ENCODE data around the gene IFRD1. TPM values are rescaled to one million over a fixed set of nuclear protein-coding genes. Genes with fewer than 3 reads are reported as not detected.

The IFRD1 gene
- total and polyA plus RNA-seq, 2 donors (not counting 3 experiments of a cell fraction or from before 2014, with no cell fraction given), result 16.8 to 43.3 TPM

GRCh38 chr7:112512451-112513210, 62.4 kb downstream of the IFRD1 start:
- Histone ChIP-seq H3K4me3 (replicated peaks in 1 of 3; ENCODE audit: insufficient read depth in 1 of 3, low read depth in 1 of 3, low read length in 3 of 3) (no peak overlapping the region), H3K9ac (replicated peaks; ENCODE audit: extremely low read depth, insufficient read depth, low read length) (no peak overlapping the region), H3K4me2 (ENCODE audit: insufficient read depth, low read length) (no peak overlapping the region), H4K20me1 (replicated peaks; ENCODE audit: control insufficient read depth, extremely low read depth, insufficient read depth, low read length) (no peaks in the 10 kb centered on the region), H3K4me1 (ENCODE audit: control insufficient read depth, extremely low read depth, insufficient read depth, low read length) (no peaks in the 10 kb centered on the region), H2AFZ (ENCODE audit: low read depth, low read length) (no peak overlapping the region), H3K36me3 (ENCODE audit: control insufficient read depth in 2 of 2, extremely low read depth in 1 of 2, insufficient read depth in 2 of 2, low read length in 2 of 2) (no peaks in the 10 kb centered on the region), H3K9me3 (replicated peaks; ENCODE audit: control insufficient read depth, insufficient read depth, low read length) (no peaks in the 10 kb centered on the region), H3K27me3 (ENCODE audit: control insufficient read depth in 2 of 2, insufficient read depth in 2 of 2, low read length in 2 of 2) (peaks cover 9 to 23% of the 10 kb centered on the region in 2 experiments), H3K79me2 (ENCODE audit: control insufficient read depth, insufficient read depth, low read length) (no peaks in the 10 kb centered on the region), H3K27ac (ENCODE audit: insufficient read depth, low read depth, low read length) (no peak overlapping the region), H3K9me1 (replicated peaks; ENCODE audit: control insufficient read depth, extremely low read depth, insufficient read depth, low read length) (no peaks in the 10 kb centered on the region)
- TF ChIP-seq POLR2A (IDR thresholded peaks at IDR 0.05; ENCODE audit: low read depth, low read length) (no peak), MAX (IDR thresholded peaks at IDR 0.05; ENCODE audit: insufficient read depth, insufficient read length) (no peak), CTCF (IDR thresholded peaks at IDR 0.05; ENCODE audit: extremely low read depth in 1 of 2, insufficient read depth in 1 of 2, low read depth in 1 of 2, low read length in 2 of 2) (no peak), POLR2AphosphoS5 (IDR thresholded peaks at IDR 0.05; ENCODE audit: insufficient read depth, low read depth, low read length) (no peak), GATA2 (IDR thresholded peaks at IDR 0.05; ENCODE audit: insufficient read depth, insufficient read length, low read depth, low read length) (no peak), EZH2 (IDR thresholded peaks at IDR 0.05; ENCODE audit: borderline replicate concordance, low read depth, low read length, severe bottlenecking) (no peak), FOS (IDR thresholded peaks at IDR 0.05; ENCODE audit: borderline replicate concordance, insufficient read depth, low read length) (no peak)
- no TSS peak for BruUV-seq (replicated peaks)
- CTCF ChIA-PET, result no interaction called here
- POLR2A ChIA-PET, result no interaction called here
- intact Hi-C loops (cut with micrococcal nuclease) (no loop called here), dilution Hi-C loops (cut with MboI; ENCODE audit: extremely low pct_ligation_motif_present, low sequenced_read_pairs) (no loop called here)
- FAIRE-seq (no peak), DNase-seq (ENCODE audit: low read depth, low spot score) (no peak)
